Hindlimb muscle (tissue), 1 donor: ENCODE results near the gene GABRP. TPM values are rescaled to one million over a fixed set of nuclear protein-coding genes. Genes with fewer than 3 reads are reported as not detected.
"Not testable (repeated sequence)": the region's sequence is repeated elsewhere in the genome, so short reads cannot be mapped to it uniquely, and the experiment has no call there.

Experiments used
- DNase-seq: peaks from one replicate; pipeline ENCODE4 v3.0.0-alpha.2; 2013
- polyA plus RNA-seq: library from polyadenylated mRNA; unstranded; fragments of 120-200 nt; gene quantifications from one replicate; pipeline ENCODE4 v1.2.1, GENCODE V29; 2013; ENCODE audit not compliant: insufficient read length

The GABRP gene
- polyA plus RNA-seq, result 0.67 TPM

GRCh38 chr5:170783498-170784247 lies at the start of gene GABRP:
Gene GABRP, plus strand, starts transcription at chr5:170783725. Its CDS starts 4,891 bp downstream, at chr5:170788616.
- DNase-seq, result no peak

DNA sequence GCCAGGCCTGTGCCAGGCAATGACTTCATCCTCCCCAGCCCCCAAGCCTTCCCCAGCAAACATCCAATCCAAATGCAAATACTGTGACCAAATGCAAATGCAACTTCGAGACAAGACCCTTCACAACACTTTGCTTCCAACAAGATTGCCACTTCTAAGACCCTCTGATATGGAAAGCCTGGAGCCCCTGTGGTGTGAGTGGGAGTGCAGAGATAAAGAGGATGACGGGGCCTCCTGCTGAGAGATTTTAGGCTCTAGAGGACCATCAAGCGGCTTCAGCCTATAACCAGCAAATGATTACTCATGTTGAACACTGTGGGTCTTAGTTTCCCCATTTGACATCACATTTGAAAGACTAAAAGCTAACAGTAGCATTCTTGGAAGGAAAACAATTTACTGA lies 46.6 kb upstream of the GABRP start:
- no peak for DNase-seq

- no peak for DNase-seq
These were observed 45.9 kb upstream of the GABRP start for GRCh38 chr5:170737591-170737990.

- DNase-seq, result no peak
These were observed 44.7 kb upstream of the GABRP start for GRCh38 chr5:170738840-170739239.

GRCh38 chr5:170739446-170739845 lies 44.1 kb upstream of the GABRP start:
- DNase-seq, result no peak

DNA sequence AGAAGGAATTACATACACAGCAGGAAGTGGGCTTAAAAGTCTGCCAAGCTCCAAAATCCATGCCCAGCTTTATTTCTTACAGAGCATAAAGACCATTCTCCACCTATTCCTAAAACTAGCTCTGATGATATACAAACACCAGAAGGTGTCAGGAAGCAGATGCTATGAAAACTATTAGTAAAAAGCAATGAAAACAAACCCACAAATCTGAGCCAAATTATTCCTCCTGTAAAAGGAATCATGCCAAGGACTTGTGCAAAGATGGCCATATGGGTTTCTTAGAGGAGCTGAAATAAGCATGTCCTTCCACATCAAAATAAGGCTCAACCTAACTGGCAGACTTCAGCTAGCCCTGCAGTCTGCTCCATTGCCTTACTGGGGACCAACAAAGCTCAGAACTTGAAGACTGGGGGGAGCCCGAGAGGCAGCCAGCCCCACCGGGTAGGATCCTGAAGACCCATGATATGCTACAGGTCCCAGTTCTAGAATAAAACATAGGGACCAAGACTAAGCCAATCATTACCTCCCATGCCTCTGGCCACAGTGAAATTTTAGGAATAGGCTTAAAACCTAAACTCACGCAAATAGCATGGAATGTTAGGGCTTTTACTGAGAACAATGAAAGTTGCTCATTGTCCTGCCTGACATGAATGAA lies 42.8 kb upstream of the GABRP start:
- DNase-seq, result no peak

DNA sequence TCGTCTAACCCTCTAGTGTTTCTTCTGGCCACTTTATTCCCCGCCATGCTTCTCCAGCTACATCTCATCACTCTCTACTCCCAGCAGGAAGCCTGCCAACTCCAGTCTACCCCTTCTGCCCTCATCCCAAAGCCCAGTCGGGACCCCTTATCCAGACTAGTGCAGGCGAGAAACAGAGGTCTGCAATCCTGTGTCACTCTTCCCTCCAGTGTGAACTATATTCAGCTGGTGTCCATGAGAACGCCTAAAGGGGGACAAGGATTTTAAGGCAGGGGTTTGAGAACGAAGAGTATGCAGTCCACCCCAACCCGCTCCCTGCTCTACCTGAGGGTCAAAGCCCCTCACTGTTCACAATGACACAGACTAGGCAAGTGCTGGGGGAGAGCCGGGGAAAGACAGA lies 41.7 kb upstream of the GABRP start:
- DNase-seq, result no peak

GRCh38 chr5:170743876-170744212 lies 39.7 kb upstream of the GABRP start:
- no peak for DNase-seq

DNA sequence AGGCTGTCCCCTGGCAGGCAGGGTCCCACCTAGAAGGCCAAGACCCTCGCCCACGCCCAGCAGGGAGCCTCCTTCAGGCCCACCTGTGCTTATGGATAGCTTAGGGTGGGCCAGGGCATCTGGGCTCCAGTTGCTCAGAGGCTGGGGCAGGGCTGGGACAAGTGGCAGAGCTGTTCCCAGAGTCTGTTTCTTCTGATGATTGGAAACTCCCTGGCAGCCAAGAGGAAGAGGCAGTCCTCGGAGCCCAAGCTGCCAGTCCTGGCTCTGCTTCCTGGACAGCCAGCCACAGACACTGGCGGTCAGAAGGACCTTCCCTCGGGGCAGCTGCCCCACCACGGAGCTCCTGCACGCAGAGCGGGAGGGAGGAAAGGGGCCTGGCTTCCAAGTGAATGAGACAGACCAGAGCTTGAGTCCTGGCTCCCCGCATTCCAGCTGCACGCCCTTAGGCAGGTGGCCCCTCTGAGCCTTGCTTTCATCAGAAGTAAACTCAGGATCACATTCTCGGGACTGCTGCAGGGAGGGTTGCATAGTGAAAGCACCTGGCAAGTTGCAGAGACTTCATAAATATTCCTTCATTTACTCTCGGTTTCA lies 37.9 kb upstream of the GABRP start:
- DNase-seq, result no peak

DNA sequence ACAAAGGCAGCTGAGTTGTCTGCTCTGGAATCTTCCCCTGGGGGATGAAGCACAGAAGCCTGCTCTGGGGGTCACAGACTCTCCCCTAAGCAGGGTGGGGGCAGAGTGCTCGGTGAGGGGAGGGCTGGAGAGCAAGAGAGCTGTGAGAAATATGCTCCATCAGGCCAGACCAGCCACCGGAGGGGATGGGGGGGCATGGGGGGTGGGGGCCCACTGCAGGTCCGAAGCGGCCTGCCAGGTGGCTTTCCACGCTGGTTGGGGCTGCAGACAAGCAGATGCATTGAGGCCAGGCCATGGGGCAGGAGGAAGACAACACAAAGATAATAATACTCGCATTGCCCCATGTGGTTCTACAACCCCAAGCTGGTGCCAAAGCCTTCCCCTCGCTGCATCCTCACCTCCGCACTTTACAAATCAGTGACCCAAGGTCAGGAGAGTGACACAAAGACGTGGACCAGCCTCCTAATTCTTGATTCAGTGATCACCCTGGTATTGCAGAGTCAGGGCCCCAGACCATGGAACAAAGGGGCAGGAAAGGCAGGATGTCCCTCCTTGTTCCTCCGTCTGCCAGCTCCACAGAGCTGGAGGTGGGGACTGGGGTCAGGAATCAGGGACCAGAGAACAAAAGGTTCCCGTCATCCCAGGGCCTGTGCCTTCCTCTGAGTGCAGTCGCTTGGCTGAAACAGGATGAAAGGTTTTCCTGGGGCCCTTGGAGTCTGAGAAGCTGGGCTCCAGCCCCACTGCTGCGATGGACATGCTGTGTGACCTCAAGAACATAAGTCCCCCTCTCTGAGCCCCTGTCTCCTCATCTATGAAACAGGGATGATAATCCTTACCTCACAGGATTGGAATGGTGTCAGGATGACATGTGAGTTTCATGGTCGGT lies 37.2 kb upstream of the GABRP start:
- DNase-seq, result no peak

GRCh38 chr5:170746961-170747340 lies 36.6 kb upstream of the GABRP start:
- no peak for DNase-seq

- no peak for DNase-seq
These were observed 36.2 kb upstream of the GABRP start for GRCh38 chr5:170747357-170747756.

GRCh38 chr5:170747851-170748250 lies 35.7 kb upstream of the GABRP start:
- no peak for DNase-seq

DNA sequence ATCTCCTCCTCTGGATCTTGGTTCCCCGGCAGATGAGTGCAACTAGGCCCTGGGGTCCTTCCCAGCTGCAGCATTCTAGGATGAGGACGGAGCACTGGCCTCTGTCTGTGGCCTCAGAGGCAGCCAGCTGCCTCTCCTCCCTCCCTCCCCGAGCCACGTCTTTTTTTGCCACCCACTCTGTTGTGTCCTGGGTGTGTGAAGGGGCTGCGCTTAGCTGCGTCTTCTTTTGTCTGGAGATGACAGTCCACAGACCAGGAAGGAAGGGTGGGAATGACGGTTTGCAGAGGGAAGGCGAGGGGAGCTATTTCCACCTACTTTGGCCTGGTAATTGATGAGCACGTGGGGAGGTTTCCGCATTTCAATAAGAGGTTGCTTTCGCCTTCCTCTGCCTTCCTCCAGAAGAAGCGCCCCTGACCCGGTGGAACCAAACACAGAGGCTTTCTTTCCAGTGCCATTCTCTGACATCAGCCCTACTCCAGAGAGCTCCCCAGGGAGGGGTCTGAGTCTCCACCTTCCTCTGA lies 34.5 kb upstream of the GABRP start:
- DNase-seq, result peak; percentile 59

GRCh38 chr5:170749911-170750431 lies 33.6 kb upstream of the GABRP start:
- no peak for DNase-seq

- no peak for DNase-seq
These were observed 32.7 kb upstream of the GABRP start for GRCh38 chr5:170750791-170751190.

- no peak for DNase-seq
These were observed 31.9 kb upstream of the GABRP start for GRCh38 chr5:170751631-170752030.

- no peak for DNase-seq
These were observed 31.0 kb upstream of the GABRP start for GRCh38 chr5:170752257-170753215.

DNA sequence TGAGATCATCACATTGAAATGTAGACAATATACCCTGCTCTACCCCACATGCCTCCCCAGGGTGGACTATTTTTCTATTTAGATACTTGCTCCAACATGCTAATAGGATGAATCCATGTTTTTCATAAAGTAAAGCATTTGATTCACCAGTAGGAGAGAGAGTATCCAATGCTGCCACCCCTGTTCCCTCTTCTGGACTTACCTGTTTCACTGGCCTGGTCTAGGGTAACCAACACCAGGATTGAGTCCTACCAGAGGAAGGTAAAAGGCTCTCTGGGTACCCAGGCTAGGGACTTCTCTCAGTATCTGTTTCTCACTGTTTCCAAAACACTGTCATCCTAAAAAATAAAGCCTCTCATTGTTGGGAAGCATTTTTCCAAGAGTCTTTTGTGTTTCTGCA lies 30.2 kb upstream of the GABRP start:
- DNase-seq, result no peak

DNA sequence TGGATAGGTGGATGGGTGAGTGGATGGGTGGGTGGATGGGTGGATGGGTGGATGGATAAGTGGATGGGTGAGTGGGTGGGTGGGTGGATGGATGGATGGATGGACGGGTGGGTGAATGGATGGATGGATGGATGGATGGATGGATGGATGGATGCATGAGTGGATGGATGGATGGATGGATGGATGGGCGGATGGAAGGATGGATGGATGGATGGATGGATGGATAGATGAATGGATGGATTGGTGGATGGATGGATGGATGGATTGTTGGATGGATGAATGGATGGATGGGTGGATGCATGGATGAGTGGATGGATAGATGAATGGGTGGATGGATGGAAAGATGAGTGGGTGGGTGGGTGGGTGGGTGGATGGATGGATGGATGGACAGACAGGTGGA lies 29.0 kb upstream of the GABRP start:
- not testable (repeated sequence) for DNase-seq
